Endothelial cell of umbilical vein (primary cell): Measurements from ENCODE around the gene IL1RL2.

Source experiments
- CTCF ChIP-seq, 2 donors: IDR thresholded peaks; 1 replicate in 1 of 2; 2 replicates in 1 of 2; pipeline ENCODE4 v1.5.1; 2011; ENCODE audit warnings: low read length in 2 of 2, mild to moderate bottlenecking in 2 of 2, moderate library complexity in 2 of 2, control low read depth in 1 of 2, inconsistent platforms in 1 of 2, low read depth in 1 of 2; ENCODE audit not compliant: insufficient read depth in 1 of 2; ENCODE audit errors: extremely low read depth in 1 of 2
- EZH2 ChIP-seq: IDR thresholded peaks from 2 replicates; pipeline ENCODE4 v1.6.1; 2012; ENCODE audit warnings: borderline replicate concordance, low read depth, mild to moderate bottlenecking, moderate library complexity, low read length, inconsistent platforms; ENCODE audit not compliant: severe bottlenecking
- FOS ChIP-seq: IDR thresholded peaks from 2 replicates; pipeline ENCODE4 v1.6.1; 2011; ENCODE audit warnings: mild to moderate bottlenecking, low read length, moderate library complexity, borderline replicate concordance; ENCODE audit not compliant: insufficient read depth
- GATA2 ChIP-seq: IDR thresholded peaks from 2 replicates; pipeline ENCODE4 v1.7.0; 2011; ENCODE audit warnings: low read depth, mild to moderate bottlenecking, moderate library complexity, mixed read lengths, low read length; ENCODE audit not compliant: insufficient read length, insufficient read depth
- JUN ChIP-seq: IDR thresholded peaks from 2 replicates; pipeline ENCODE4 v1.6.1; 2011; ENCODE audit warnings: borderline replicate concordance, low read depth; ENCODE audit not compliant: insufficient read length, insufficient read depth
- MAX ChIP-seq: IDR thresholded peaks from 2 replicates; pipeline ENCODE4 v1.6.1; 2011; ENCODE audit not compliant: insufficient read depth, insufficient read length
- MYC ChIP-seq: IDR thresholded peaks from one replicate; pipeline ENCODE4 v1.6.1; 2011; ENCODE audit warnings: mild to moderate bottlenecking, low read depth, low read length
- POLR2A ChIP-seq: IDR thresholded peaks from 2 replicates; pipeline ENCODE4 v1.6.1; 2012; ENCODE audit warnings: low read depth, mild to moderate bottlenecking, control low read depth, low read length
- POLR2AphosphoS5 ChIP-seq: IDR thresholded peaks from 2 replicates; pipeline ENCODE4 v1.6.1; 2012; ENCODE audit warnings: low read depth, mild to moderate bottlenecking, control low read depth, low read length, moderate library complexity; ENCODE audit not compliant: insufficient read depth

- TF ChIP-seq EZH2, result no peak
- TF ChIP-seq POLR2A, result no peak
- TF ChIP-seq CTCF (IDR thresholded peaks at IDR 0.05; ENCODE audit: extremely low read depth in 1 of 2, insufficient read depth in 1 of 2, low read depth in 1 of 2, low read length in 2 of 2), result no peak
- no peak for TF ChIP-seq POLR2AphosphoS5
- TF ChIP-seq GATA2, result no peak
- TF ChIP-seq MAX, result no peak
- no peak for TF ChIP-seq JUN
- TF ChIP-seq MYC, result no peak
- no peak for TF ChIP-seq FOS
Measured at GRCh38 chr2:102236132-102236531, 49.3 kb downstream of the IL1RL2 start.
